ENCODE measurements around the gene HAUS5. TPM values are rescaled to one million over a fixed set of nuclear protein-coding genes. Genes with fewer than 3 reads are reported as not detected.

The HAUS5 gene
- total and polyA plus RNA-seq, 10 of the 15 experiments (the other 5 are each of a cell fraction or from before 2014, with no cell fraction given), result 3.1 to 32.6 (median 17.6) TPM

- no peak for TF ChIP-seq RFX5 (IDR thresholded peaks at IDR 0.05; ENCODE audit: low read depth, low read length)
- no peak for TF ChIP-seq CBX5 (IDR thresholded peaks at IDR 0.05; ENCODE audit: low read depth)
- TF ChIP-seq IRF3 (IDR thresholded peaks at IDR 0.05), result no peak
- no peak for TF ChIP-seq SUZ12 (IDR thresholded peaks at IDR 0.05; ENCODE audit: unreplicated experiment)
- TF ChIP-seq, protein P1, sequence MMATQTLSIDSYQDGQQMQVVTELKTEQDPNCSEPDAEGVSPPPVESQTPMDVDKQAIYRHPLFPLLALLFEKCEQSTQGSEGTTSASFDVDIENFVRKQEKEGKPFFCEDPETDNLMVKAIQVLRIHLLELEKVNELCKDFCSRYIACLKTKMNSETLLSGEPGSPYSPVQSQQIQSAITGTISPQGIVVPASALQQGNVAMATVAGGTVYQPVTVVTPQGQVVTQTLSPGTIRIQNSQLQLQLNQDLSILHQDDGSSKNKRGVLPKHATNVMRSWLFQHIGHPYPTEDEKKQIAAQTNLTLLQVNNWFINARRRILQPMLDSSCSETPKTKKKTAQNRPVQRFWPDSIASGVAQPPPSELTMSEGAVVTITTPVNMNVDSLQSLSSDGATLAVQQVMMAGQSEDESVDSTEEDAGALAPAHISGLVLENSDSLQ (IDR thresholded peaks at IDR 0.05), result no peak
- TF ChIP-seq, protein P2, sequence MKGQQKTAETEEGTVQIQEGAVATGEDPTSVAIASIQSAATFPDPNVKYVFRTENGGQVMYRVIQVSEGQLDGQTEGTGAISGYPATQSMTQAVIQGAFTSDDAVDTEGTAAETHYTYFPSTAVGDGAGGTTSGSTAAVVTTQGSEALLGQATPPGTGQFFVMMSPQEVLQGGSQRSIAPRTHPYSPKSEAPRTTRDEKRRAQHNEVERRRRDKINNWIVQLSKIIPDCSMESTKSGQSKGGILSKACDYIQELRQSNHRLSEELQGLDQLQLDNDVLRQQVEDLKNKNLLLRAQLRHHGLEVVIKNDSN (IDR thresholded peaks at IDR 0.05; ENCODE audit: borderline replicate concordance, extremely low read length, insufficient read depth, low read depth, low read length), result peak; percentile 13
- no peak for TF ChIP-seq ZZZ3 (IDR thresholded peaks at IDR 0.05; ENCODE audit: control insufficient read depth, insufficient read length, low read depth)
- TF ChIP-seq HDAC6 (IDR thresholded peaks at IDR 0.05; ENCODE audit: unreplicated experiment), result no peak
- TF ChIP-seq KDM1A (IDR thresholded peaks at IDR 0.05; ENCODE audit: borderline replicate concordance), result no peak
- TF ChIP-seq ZNF687 (IDR thresholded peaks at IDR 0.05), result no peak
- peak; percentile 63 for TF ChIP-seq POLR2A (IDR thresholded peaks at IDR 0.05; ENCODE audit: low read depth, low read length)
- no peak for TF ChIP-seq IKZF1 (conservative IDR thresholded peaks at IDR 0.05)
- TF ChIP-seq RCOR1 (conservative IDR thresholded peaks at IDR 0.05; ENCODE audit: low read depth, low read length), result no peak
- TF ChIP-seq SMAD5 (IDR thresholded peaks at IDR 0.05; ENCODE audit: low read depth), result no peak
- TF ChIP-seq CEBPB (IDR thresholded peaks at IDR 0.05; ENCODE audit: borderline replicate concordance in 1 of 2, low read depth in 2 of 2, low read length in 2 of 2), result no peak
- no peak for TF ChIP-seq JUNB (IDR thresholded peaks at IDR 0.05)
- no peak for TF ChIP-seq ZNF24 (IDR thresholded peaks at IDR 0.05)
- no peak for TF ChIP-seq NFIC (IDR thresholded peaks at IDR 0.05; ENCODE audit: low read depth, low read length)
- TF ChIP-seq EGR1 (IDR thresholded peaks at IDR 0.05; ENCODE audit: borderline replicate concordance in 1 of 2, low read depth in 2 of 2, low read length in 2 of 2), result no peak
- no peak for TF ChIP-seq MXI1 (IDR thresholded peaks at IDR 0.05; ENCODE audit: low read depth, low read length)
- no peak for TF ChIP-seq SREBF1 (IDR thresholded peaks at IDR 0.05; ENCODE audit: low read length)
- TF ChIP-seq WRNIP1 (IDR thresholded peaks at IDR 0.05; ENCODE audit: borderline replicate concordance, low read depth, low read length), result no peak
- TF ChIP-seq TCF12 (IDR thresholded peaks at IDR 0.05; ENCODE audit: low read depth, low read length), result no peak
- TF ChIP-seq IKZF2 (IDR thresholded peaks at IDR 0.05), result no peak
- no peak for TF ChIP-seq TAF1 (IDR thresholded peaks at IDR 0.05; ENCODE audit: borderline replicate concordance, low read depth, low read length)
- TF ChIP-seq NR2C1 (IDR thresholded peaks at IDR 0.05), result no peak
These were observed 31.9 kb downstream of the HAUS5 start (continued) for GRCh38 chr19:35644206-35644986.
